IMR-90 (cell line): ENCODE results near the gene CSNK2A2. TPM values are rescaled to one million over a fixed set of nuclear protein-coding genes. Genes with fewer than 3 reads are reported as not detected.

ENCODE experiments used
- ATAC-seq: fragments of 200-7000 bp; cut with Tn5 transposase; 2 replicates; pipeline ENCODE4 v1.9.1; 2020; ENCODE audit warnings: low read depth, mild to moderate bottlenecking, moderate library complexity
- BruUV-seq: library from RNA; stranded (reverse); fragments of 400-500 nt; replicated peaks from 2 replicates; lab custom pipeline; 2021; lab: Mats Ljungman, UMichigan
- CTCF ChIA-PET: fragments of 300-600 bp; formaldehyde crosslinking; extraction: SDS; loops from one replicate; lab custom pipeline; 2021; ENCODE audit warnings: antibody characterized with exemption; lab: Yijun Ruan, JAX
- POLR2A ChIA-PET: fragments of 300-600 bp; sonication (Branson Sonifier 250); formaldehyde crosslinking; loops from one replicate; lab custom pipeline; 2022; ENCODE audit warnings: antibody characterized with exemption; ENCODE audit not compliant: unreplicated experiment; lab: Charles Lee
- DNase-seq: peaks from one replicate; pipeline ENCODE4 v3.0.0; 2013
- H2AFZ ChIP-seq: replicated peaks from 2 replicates; pipeline ENCODE3; 2013; ENCODE audit warnings: low read length, mild to moderate bottlenecking; ENCODE audit not compliant: poor library complexity
- H2AK5ac ChIP-seq: 2 replicates; pipeline ENCODE4 v1.6.1; 2013; ENCODE audit warnings: low read depth, low read length, inconsistent platforms
- H2AK9ac ChIP-seq: replicated peaks from 2 replicates; pipeline ENCODE3; 2013; ENCODE audit warnings: mild to moderate bottlenecking, low read depth, low read length, moderate library complexity; ENCODE audit not compliant: poor library complexity
- H2BK120ac ChIP-seq: 2 replicates; pipeline ENCODE4 v1.6.1; 2013; ENCODE audit warnings: low read depth, low read length, inconsistent platforms
- H2BK15ac ChIP-seq: 3 replicates; pipeline ENCODE4 v1.6.1; 2013; ENCODE audit warnings: low read depth, low read length, inconsistent platforms
- H2BK20ac ChIP-seq: 2 replicates; pipeline ENCODE4 v1.6.1; 2013; ENCODE audit warnings: low read depth, mild to moderate bottlenecking, inconsistent platforms, low read length, moderate library complexity
- H2BK5ac ChIP-seq: 2 replicates; pipeline ENCODE4 v1.6.1; 2013; ENCODE audit warnings: mild to moderate bottlenecking, low read depth, low read length, inconsistent platforms; ENCODE audit not compliant: poor library complexity, severe bottlenecking
- H3K14ac ChIP-seq: replicated peaks from 2 replicates; pipeline ENCODE4 v1.6.1; 2013; ENCODE audit warnings: low read depth, low read length, inconsistent platforms
- H3K18ac ChIP-seq: 2 replicates; pipeline ENCODE4 v1.6.1; 2013; ENCODE audit warnings: low read depth, low read length, control low read depth
- H3K23ac ChIP-seq: 2 replicates; pipeline ENCODE4 v1.6.1; 2013; ENCODE audit warnings: low read depth, low read length, inconsistent platforms
- H3K27ac ChIP-seq: 2 replicates; pipeline ENCODE4 v1.5.1; 2013; ENCODE audit warnings: mild to moderate bottlenecking, control low read depth, low read length; ENCODE audit not compliant: insufficient read depth
- H3K27me3 ChIP-seq: 2 replicates; pipeline ENCODE4 v1.6.1; 2013; ENCODE audit warnings: low read length; ENCODE audit not compliant: control insufficient read depth, insufficient read depth
- H3K36me3 ChIP-seq: 2 replicates; pipeline ENCODE4 v1.6.1; 2013; ENCODE audit warnings: low read length, mixed read lengths; ENCODE audit not compliant: control insufficient read depth, insufficient read depth
- H3K4ac ChIP-seq: 2 replicates; pipeline ENCODE4 v1.6.1; 2013; ENCODE audit warnings: low read depth, low read length, inconsistent platforms
- H3K4me1 ChIP-seq: 2 replicates; pipeline ENCODE4 v1.6.1; 2013; ENCODE audit warnings: low read length, mixed read lengths; ENCODE audit not compliant: control insufficient read depth, insufficient read depth
- H3K4me2 ChIP-seq: 2 replicates; pipeline ENCODE4 v1.6.1; 2013; ENCODE audit warnings: low read depth, mild to moderate bottlenecking, control low read depth, low read length, moderate library complexity
- H3K4me3 ChIP-seq: 2 replicates; pipeline ENCODE4 v1.5.1; 2013; ENCODE audit warnings: low read depth, mild to moderate bottlenecking, control low read depth, low read length, moderate library complexity; ENCODE audit not compliant: insufficient read depth
- H3K56ac ChIP-seq: 2 replicates; pipeline ENCODE4 v1.6.1; 2013; ENCODE audit warnings: low read length, inconsistent platforms; ENCODE audit not compliant: insufficient read depth; ENCODE audit errors: extremely low read depth
- H3K79me1 ChIP-seq, 2 experiments: 2 replicates each; pipeline ENCODE4 v1.6.1; 2013; ENCODE audit warnings: low read length in 2 of 2, inconsistent platforms in 1 of 2, low read depth in 1 of 2
- H3K9ac ChIP-seq: 2 replicates; pipeline ENCODE4 v1.6.1; 2013; ENCODE audit warnings: low read depth, low read length, control low read depth
- H3K9me1 ChIP-seq: 2 replicates; pipeline ENCODE4 v1.6.1; 2013; ENCODE audit warnings: low read length, inconsistent platforms; ENCODE audit not compliant: insufficient read depth
- H3K9me3 ChIP-seq: 2 replicates; pipeline ENCODE4 v1.6.1; 2013; ENCODE audit warnings: low read length; ENCODE audit not compliant: control insufficient read depth, insufficient read depth
- H4K20me1 ChIP-seq: 2 replicates; pipeline ENCODE4 v1.6.1; 2013; ENCODE audit warnings: low read length, inconsistent platforms; ENCODE audit not compliant: insufficient read depth
- H4K5ac ChIP-seq: 2 replicates; pipeline ENCODE4 v1.6.1; 2013; ENCODE audit warnings: mild to moderate bottlenecking, low read depth, low read length, control low read depth
- H4K8ac ChIP-seq, 2 experiments: 2 replicates each; pipeline ENCODE4 v1.6.1; 2013; ENCODE audit warnings: low read depth in 2 of 2, low read length in 2 of 2, control low read depth in 1 of 2, inconsistent platforms in 1 of 2
- H4K91ac ChIP-seq: 2 replicates; pipeline ENCODE4 v1.6.1; 2013; ENCODE audit warnings: low read depth, low read length, inconsistent platforms; ENCODE audit not compliant: insufficient read depth
- BHLHE40 ChIP-seq: fragments of 150-350 bp; IDR thresholded peaks from 2 replicates; pipeline ENCODE4 v1.6.1; 2016; ENCODE audit warnings: mild to moderate bottlenecking, low read depth, low read length
- ELK1 ChIP-seq: fragments of 150-350 bp; IDR thresholded peaks from 2 replicates; pipeline ENCODE4 v1.6.1; 2016; ENCODE audit warnings: low read depth, mild to moderate bottlenecking, low read length, moderate library complexity, borderline replicate concordance
- FOS ChIP-seq: fragments of 150-350 bp; IDR thresholded peaks from 2 replicates; pipeline ENCODE4 v1.6.1; 2016; ENCODE audit warnings: low read depth, low read length
- RFX5 ChIP-seq: IDR thresholded peaks from 2 replicates; pipeline ENCODE4 v1.8.0; 2012; ENCODE audit warnings: low read depth, mild to moderate bottlenecking, low read length, moderate library complexity
- WGBS, 2 experiments: methylation state at CpG; one replicate each; pipeline versions ENCODE4 v1.1.5 to v1.1.7; 2013; ENCODE audit warnings: missing lambda C conversion rate in 2 of 2; ENCODE audit not compliant: insufficient read length in 1 of 2; ENCODE audit errors: extremely low coverage in 2 of 2; 5-methylcytosine and 5-hydroxymethylcytosine counted together
- dilution Hi-C: fragments of 300-500 bp; cut with HindIII; formaldehyde crosslinking; loops from one replicate; pipeline ENCODE4 v1.14.3; 2018; ENCODE audit warnings: low sequenced_read_pairs; ENCODE audit not compliant: unreplicated experiment
- in situ Hi-C: fragments of 300-500 bp; cut with MboI; formaldehyde crosslinking; loops from 3 replicates; pipeline ENCODE4 v1.14.3; 2019; ENCODE audit warnings: low sequenced_read_pairs, inconsistent platforms, mixed read lengths
- intact Hi-C: fragments of 100-400 bp; cut with micrococcal nuclease; formaldehyde crosslinking; loops from 2 replicates; pipeline ENCODE4 v1.10.0; 2022
- polyA plus RNA-seq, 3 experiments: library from polyadenylated mRNA; depleted of rRNA; stranded (reverse); fragments of >200 nt; gene quantifications; 2 replicates each; pipeline ENCODE4 v1.2.3, GENCODE V29; 2012; ENCODE audit warnings: low replicate concordance in 1 of 3
- total RNA-seq: library from RNA; depleted of rRNA; stranded (reverse); fragments of >200 nt; gene quantifications from 2 replicates; pipeline ENCODE4 v1.2.3, GENCODE V29; 2012

Gene CSNK2A2
- total and polyA plus RNA-seq, 2 of the 4 experiments (the other 2 are of a cell fraction) = 15.6 to 27.5 TPM

- dilution Hi-C loops = no loop called here
- Histone ChIP-seq H4K20me1 (no peaks in the 10 kb centered on the region), H3K56ac (no peak overlapping the region), H3K4me1 (no peaks in the 10 kb centered on the region), H2AK9ac (no peak overlapping the region), H3K9me1 (no peaks in the 10 kb centered on the region), H3K14ac (no peak overlapping the region), H4K5ac (no peak overlapping the region), H2BK120ac (no peak overlapping the region), H2BK20ac (no peak overlapping the region), H3K18ac (no peak overlapping the region), H2AK5ac (no peak overlapping the region), H3K9ac (no peak overlapping the region), H3K27me3 (peaks cover 7% of the 10 kb centered on the region), H3K4me2 (no peak overlapping the region), H4K8ac (no peak overlapping the region), H3K79me1 (no peaks in the 10 kb centered on the region), H3K36me3 (no peaks in the 10 kb centered on the region), H2BK5ac (no peak overlapping the region), H3K27ac (no peak overlapping the region), H4K91ac (no peak overlapping the region), H3K4me3 (no peak overlapping the region), H3K23ac (no peak overlapping the region), H3K4ac (no peak overlapping the region), H2AFZ (peak overlapping the region; percentile 13), H3K9me3 (no peaks in the 10 kb centered on the region), H2BK15ac (no peak overlapping the region)
- no TSS peak for BruUV-seq
- TF ChIP-seq RFX5 (no peak), FOS (no peak), ELK1 (no peak), BHLHE40 (no peak)
- ChIA-PET CTCF (interaction anchor here (1.1 kb wide), 1 partner anchor 19 kb away, joined by 4 read pairs; no protein-coding TSS in a partner anchor), POLR2A (no interaction called here)
- DNase-seq = no peak
- intact Hi-C loops = no loop called here
- ATAC-seq = no peak
- 50% methylated on average over 7 of the region's 8 CpGs; no CpG with 5 or more reads in 1 of the 2 experiments for WGBS, 2 experiments
- in situ Hi-C loops = no loop called here
Observed at GRCh38 chr16:58225965-58226602, 28.2 kb upstream of the CSNK2A2 start.
